Hepatocyte (in vitro differentiated cells): ENCODE results near the gene ATP8A2. TPM values are rescaled to one million over a fixed set of nuclear protein-coding genes. Genes with fewer than 3 reads are reported as not detected.

Source experiments
- DNase-seq: peaks from one replicate; pipeline ENCODE4 v3.0.0-alpha.2; 2016; ENCODE audit warnings: low spot score
- H2AFZ ChIP-seq: fragments of 200-600 bp; sonication (generic); 2 replicates; pipeline ENCODE4 v1.6.0; 2016; ENCODE audit warnings: antibody characterized with exemption, mild to moderate bottlenecking
- H3K27ac ChIP-seq: fragments of 200-600 bp; sonication (generic); 2 replicates; pipeline ENCODE4 v1.5.1; 2016; ENCODE audit warnings: mild to moderate bottlenecking
- H3K27me3 ChIP-seq: fragments of 200-600 bp; sonication (generic); 2 replicates; pipeline ENCODE4 v1.6.1; 2016
- H3K36me3 ChIP-seq: fragments of 200-600 bp; sonication (generic); replicated peaks from 2 replicates; pipeline ENCODE4 v1.5.1; 2016; ENCODE audit warnings: low read depth; ENCODE audit not compliant: insufficient read depth
- H3K4me1 ChIP-seq: fragments of 200-600 bp; sonication (generic); 2 replicates; pipeline ENCODE4 v1.5.1; 2016; ENCODE audit warnings: mild to moderate bottlenecking, moderate library complexity; ENCODE audit not compliant: insufficient read depth
- H3K4me2 ChIP-seq: fragments of 200-600 bp; sonication (generic); 2 replicates; pipeline ENCODE4 v1.6.0; 2016
- H3K4me3 ChIP-seq: fragments of 200-600 bp; sonication (generic); 2 replicates; pipeline ENCODE4 v1.5.1; 2016; ENCODE audit warnings: mild to moderate bottlenecking
- H3K79me2 ChIP-seq: fragments of 200-600 bp; sonication (generic); 2 replicates; pipeline ENCODE4 v1.6.0; 2017; ENCODE audit warnings: mild to moderate bottlenecking
- H3K9me2 ChIP-seq: fragments of 200-600 bp; sonication (generic); replicated peaks from 2 replicates; pipeline ENCODE4 v1.6.0; 2017; ENCODE audit warnings: mild to moderate bottlenecking; ENCODE audit not compliant: insufficient read depth
- H3K9me3 ChIP-seq: fragments of 200-600 bp; sonication (generic); 2 replicates; pipeline ENCODE4 v1.5.1; 2016; ENCODE audit warnings: low read depth, mild to moderate bottlenecking
- H4K20me1 ChIP-seq: fragments of 200-600 bp; sonication (generic); 2 replicates; pipeline ENCODE4 v1.6.0; 2016; ENCODE audit warnings: mild to moderate bottlenecking; ENCODE audit not compliant: insufficient read depth, poor library complexity, severe bottlenecking
- EZH2 ChIP-seq: fragments of 200-600 bp; sonication (generic); IDR thresholded peaks from 2 replicates; pipeline ENCODE4 v1.6.1; 2016; ENCODE audit warnings: antibody characterized with exemption, mild to moderate bottlenecking, borderline replicate concordance
- EZH2phosphoT487 ChIP-seq: fragments of 200-600 bp; sonication (generic); IDR thresholded peaks from one replicate; pipeline ENCODE4 v1.6.1; 2018; ENCODE audit warnings: antibody characterized with exemption, mild to moderate bottlenecking, low read depth, moderate library complexity; ENCODE audit not compliant: unreplicated experiment, severe bottlenecking
- WGBS: methylation state at CpG from one replicate; pipeline ENCODE4 v1.1.6; 2016; ENCODE audit warnings: low lambda C conversion rate; ENCODE audit errors: missing lambda C conversion rate; 5-methylcytosine and 5-hydroxymethylcytosine counted together
- polyA plus RNA-seq: library from polyadenylated mRNA; unstranded; fragments of >200 nt; fragmentation: Nextera tagmentation; extraction: Ambion mirVana; gene quantifications from 2 replicates; pipeline ENCODE4 v1.2.1, GENCODE V29; 2016
- total RNA-seq: library from RNA; depleted of rRNA; stranded (reverse); fragments of >200 nt; gene quantifications from 2 replicates; pipeline ENCODE4 v1.2.3, GENCODE V29; 2014
- TF ChIP-seq, protein P1 (sequence below): fragments of 200-600 bp; sonication (generic); IDR thresholded peaks from 2 replicates; pipeline ENCODE4 v1.5.1; 2016; ENCODE audit warnings: antibody characterized with exemption, mild to moderate bottlenecking; ENCODE audit not compliant: poor library complexity

The ATP8A2 gene
- total and polyA plus RNA-seq, 2 experiments from 2014 or later, result 2.1 to 3.1 TPM

DNA sequence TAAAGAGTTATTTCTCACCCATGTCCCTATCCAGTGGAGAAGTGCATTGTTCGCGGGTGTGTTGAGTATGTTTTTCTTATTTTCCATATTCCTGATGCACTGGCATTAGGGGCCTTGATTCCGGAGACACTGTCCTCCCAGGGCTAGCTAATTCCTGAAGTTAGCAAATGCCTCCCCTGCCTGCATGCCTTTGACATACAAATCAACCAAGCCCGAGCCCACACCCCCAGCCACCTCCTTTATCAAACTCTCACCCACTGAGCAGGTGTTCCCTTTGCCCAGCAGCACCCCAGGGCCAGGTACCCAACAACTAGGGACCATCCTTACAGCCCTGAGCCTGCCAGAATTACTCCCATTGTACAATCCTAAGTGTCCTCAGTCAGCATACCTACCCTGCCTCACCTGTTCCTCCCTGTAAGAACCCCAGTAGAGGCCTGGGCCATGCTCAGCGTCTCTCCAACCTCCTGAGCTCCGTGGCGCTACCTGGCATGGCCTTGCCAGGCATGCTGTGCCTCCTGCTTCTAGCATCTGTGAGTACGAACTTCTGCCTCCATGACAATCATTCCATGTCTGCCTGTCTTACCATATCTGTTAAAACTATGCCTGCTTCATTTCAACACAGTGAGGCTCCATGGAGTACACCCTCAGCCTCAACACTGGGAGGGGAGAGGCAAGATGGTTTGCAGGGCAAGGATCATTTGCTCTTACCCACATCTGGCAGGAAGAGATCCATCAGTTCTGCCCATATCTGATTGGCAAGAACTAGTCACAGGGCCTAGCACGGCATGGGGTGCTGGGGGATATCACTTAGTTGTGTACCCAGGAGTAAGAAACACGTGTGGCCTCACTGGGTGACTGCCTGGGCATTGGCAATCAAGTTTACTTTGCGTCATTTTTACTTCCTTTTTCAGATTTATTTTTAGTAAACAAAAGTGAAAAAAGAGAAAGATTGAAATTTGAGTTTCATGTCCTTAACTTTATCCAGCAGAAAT, 476.2 kb downstream of the ATP8A2 start:
- Histone ChIP-seq H3K4me2 (no peak overlapping the region), H3K4me3 (no peak overlapping the region), H3K9me3 (no peaks in the 10 kb centered on the region), H2AFZ (no peak overlapping the region), H4K20me1 (no peaks in the 10 kb centered on the region), H3K27me3 (no peaks in the 10 kb centered on the region), H3K27ac (no peak overlapping the region), H3K36me3 (no peaks in the 10 kb centered on the region), H3K9me2 (no peaks in the 10 kb centered on the region), H3K79me2 (no peaks in the 10 kb centered on the region), H3K4me1 (no peaks in the 10 kb centered on the region)
- 70% methylated on average over 11 of the region's 11 CpGs for WGBS
- TF ChIP-seq, protein P1, sequence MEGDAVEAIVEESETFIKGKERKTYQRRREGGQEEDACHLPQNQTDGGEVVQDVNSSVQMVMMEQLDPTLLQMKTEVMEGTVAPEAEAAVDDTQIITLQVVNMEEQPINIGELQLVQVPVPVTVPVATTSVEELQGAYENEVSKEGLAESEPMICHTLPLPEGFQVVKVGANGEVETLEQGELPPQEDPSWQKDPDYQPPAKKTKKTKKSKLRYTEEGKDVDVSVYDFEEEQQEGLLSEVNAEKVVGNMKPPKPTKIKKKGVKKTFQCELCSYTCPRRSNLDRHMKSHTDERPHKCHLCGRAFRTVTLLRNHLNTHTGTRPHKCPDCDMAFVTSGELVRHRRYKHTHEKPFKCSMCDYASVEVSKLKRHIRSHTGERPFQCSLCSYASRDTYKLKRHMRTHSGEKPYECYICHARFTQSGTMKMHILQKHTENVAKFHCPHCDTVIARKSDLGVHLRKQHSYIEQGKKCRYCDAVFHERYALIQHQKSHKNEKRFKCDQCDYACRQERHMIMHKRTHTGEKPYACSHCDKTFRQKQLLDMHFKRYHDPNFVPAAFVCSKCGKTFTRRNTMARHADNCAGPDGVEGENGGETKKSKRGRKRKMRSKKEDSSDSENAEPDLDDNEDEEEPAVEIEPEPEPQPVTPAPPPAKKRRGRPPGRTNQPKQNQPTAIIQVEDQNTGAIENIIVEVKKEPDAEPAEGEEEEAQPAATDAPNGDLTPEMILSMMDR, result no peak
- no peak for TF ChIP-seq EZH2
- TF ChIP-seq EZH2phosphoT487, result no peak
- no peak for DNase-seq

- Histone ChIP-seq H3K79me2 (no peaks in the 10 kb centered on the region), H3K4me3 (no peak overlapping the region), H4K20me1 (no peaks in the 10 kb centered on the region), H3K4me1 (no peaks in the 10 kb centered on the region), H2AFZ (no peak overlapping the region), H3K36me3 (no peaks in the 10 kb centered on the region), H3K27me3 (no peaks in the 10 kb centered on the region), H3K9me2 (no peaks in the 10 kb centered on the region), H3K27ac (no peak overlapping the region), H3K9me3 (no peaks in the 10 kb centered on the region), H3K4me2 (no peak overlapping the region)
- TF ChIP-seq, protein P1, result no peak
- TF ChIP-seq EZH2phosphoT487 (no peak), EZH2 (no peak)
- DNase-seq, result no peak
- 64% methylated on average over 8 of the region's 8 CpGs for WGBS
Measured at GRCh38 chr13:25848812-25849745, 477.3 kb downstream of the ATP8A2 start.

DNA sequence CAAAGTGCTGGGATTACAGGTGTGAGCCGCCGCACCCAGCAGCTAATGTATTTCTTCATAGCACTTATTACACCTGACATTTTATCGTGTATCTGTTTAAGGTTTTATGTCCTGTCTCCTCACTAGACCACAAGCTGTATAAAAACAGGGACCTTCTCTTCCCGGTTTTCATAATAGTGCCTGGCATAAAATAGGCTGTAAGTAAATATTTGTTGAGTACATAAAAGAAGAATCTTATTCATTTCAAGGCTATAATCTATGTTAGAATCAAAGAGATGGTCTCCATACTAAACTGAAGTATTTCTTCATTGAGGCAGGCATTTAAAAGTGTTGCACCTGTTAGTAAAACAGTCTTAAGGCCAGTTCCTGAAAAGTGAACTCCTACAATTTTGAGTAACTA, 486.1 kb downstream of the ATP8A2 start:
- no peak for TF ChIP-seq EZH2phosphoT487
- TF ChIP-seq, protein P1, result no peak
- TF ChIP-seq EZH2, result no peak
- H3K4me1 ChIP-seq, result no peaks in the 10 kb centered on the region
- no peaks in the 10 kb centered on the region for H3K27me3 ChIP-seq
- no peak overlapping the region for H3K27ac ChIP-seq
- H3K9me2 ChIP-seq, result no peaks in the 10 kb centered on the region
- H3K4me3 ChIP-seq, result no peak overlapping the region
- no peaks in the 10 kb centered on the region for H3K9me3 ChIP-seq
- no peak overlapping the region for H2AFZ ChIP-seq
- WGBS, result 86% methylated on average over 4 of the region's 4 CpGs
- no peaks in the 10 kb centered on the region for H3K36me3 ChIP-seq
- H3K4me2 ChIP-seq, result no peak overlapping the region
- no peaks in the 10 kb centered on the region for H3K79me2 ChIP-seq
- DNase-seq, result no peak
- no peaks in the 10 kb centered on the region for H4K20me1 ChIP-seq
